SHP77 (cell line): ENCODE measurements around the gene ZDHHC24.
"Not testable (repeated sequence)": the region's sequence is repeated elsewhere in the genome, so short reads cannot be mapped to it uniquely, and the experiment has no call there.

ENCODE experiments used
- DNase-seq, 2 experiments: peaks; one replicate each; lab custom pipeline; 2025; lab: John Stamatoyannopoulos, UW

Gene ZDHHC24

GRCh38 chr11:66545701-66546367 lies at the start of gene ZDHHC24:
Gene ZDHHC24 (minus strand): TSS chr11:66546048. CDS start chr11:66546003, 45 bp downstream.
- peak; percentile 98 for DNase-seq

DNA sequence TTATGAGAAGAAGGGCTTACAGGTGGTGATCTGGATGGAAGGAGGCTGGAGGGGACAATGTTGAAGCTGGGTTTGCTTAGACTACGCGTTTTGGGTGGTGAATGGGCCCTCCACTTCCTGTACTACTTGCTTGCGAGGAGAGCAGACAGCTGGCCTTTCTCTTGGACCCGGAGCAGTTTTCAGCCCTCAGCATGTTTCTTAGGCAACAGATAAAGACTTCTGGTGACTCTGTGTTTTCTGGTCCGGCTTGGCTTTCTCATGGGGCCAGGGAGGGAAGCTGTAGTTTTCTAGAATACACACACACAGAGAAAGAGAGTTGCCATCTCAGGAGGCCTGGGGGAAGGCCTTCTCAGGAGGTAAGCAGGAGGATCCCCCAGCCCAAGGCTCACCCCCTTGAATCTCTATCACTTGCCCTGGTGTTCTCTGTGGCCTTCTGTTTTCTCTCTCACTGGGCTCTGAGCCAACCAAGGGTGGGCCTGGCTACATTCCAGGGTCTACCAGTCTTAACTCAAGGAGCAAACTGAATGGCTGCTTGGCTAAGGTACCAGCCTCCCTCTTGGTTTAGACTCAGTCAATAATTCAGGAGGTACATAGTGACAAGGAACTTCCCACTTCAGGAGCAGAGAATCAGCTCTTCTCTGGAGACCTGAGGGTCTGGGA lies 49.5 kb upstream of the ZDHHC24 start:
- DNase-seq, result no peak

DNA sequence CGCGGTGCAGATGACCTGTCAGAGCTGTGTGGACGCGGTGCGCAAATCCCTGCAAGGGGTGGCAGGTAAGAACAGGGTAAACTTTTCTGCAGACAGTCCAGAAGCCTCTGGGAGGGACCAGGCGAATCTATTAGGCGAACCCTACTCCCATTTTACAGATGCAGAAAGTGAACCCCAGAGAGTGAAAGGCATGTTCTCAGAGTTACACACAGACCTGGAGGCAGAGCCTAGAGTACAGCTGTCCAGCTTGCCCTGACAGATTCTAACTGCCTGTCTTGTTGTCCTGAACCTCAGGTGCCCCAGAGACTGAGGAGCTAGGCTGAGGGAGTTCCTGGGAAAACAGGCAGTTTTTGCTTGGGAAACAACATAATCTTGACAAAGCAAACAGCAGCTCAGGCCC lies 47.8 kb upstream of the ZDHHC24 start:
- DNase-seq, result no peak

- no peak for DNase-seq
These were observed 47.4 kb upstream of the ZDHHC24 start for GRCh38 chr11:66593303-66593635.

- peak; percentile 94 to 97 for DNase-seq
These were observed 46.8 kb upstream of the ZDHHC24 start, which contains the start of the genes CCDC87 and CCS for GRCh38 chr11:66592457-66593302. Gene CCDC87 (minus strand): TSS chr11:66593063. CDS start chr11:66593015, 48 bp downstream. Gene CCS (plus strand): TSS chr11:66593185. CDS start chr11:66593262, 77 bp downstream.

GRCh38 chr11:66591175-66591574 lies 45.3 kb upstream of the ZDHHC24 start:
- DNase-seq, result no peak

GRCh38 chr11:66589996-66590675 lies 44.3 kb upstream of the ZDHHC24 start:
- no peak for DNase-seq

GRCh38 chr11:66589315-66589714 lies 43.5 kb upstream of the ZDHHC24 start:
- DNase-seq, result not testable (repeated sequence)

- DNase-seq, result no peak
These were observed 40.3 kb upstream of the ZDHHC24 start for GRCh38 chr11:66586136-66586535.

DNA sequence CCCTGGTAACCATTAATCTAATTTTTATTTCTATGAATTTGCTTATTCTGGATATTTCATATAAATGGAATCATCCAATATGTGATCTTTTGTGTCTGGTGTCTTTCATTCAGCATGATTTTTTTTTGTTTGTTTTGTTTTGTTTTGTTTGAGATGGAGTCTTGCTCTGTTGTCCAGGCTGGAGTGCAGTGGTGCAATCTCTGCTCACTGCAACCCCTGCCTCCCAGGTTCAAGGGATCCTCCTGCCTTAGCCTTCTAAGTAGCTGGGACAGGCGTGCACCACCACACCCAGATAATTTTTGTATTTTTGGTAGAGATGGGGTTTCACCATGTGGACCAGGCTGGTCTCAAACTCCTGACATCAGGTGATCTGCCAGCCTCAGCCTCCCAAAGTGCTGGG lies 39.6 kb upstream of the ZDHHC24 start:
- not testable (repeated sequence) for DNase-seq

GRCh38 chr11:66582565-66583147 lies 36.8 kb upstream of the ZDHHC24 start:
- not testable (repeated sequence) for DNase-seq

GRCh38 chr11:66581261-66581660 lies 35.4 kb upstream of the ZDHHC24 start:
- no peak for DNase-seq

DNA sequence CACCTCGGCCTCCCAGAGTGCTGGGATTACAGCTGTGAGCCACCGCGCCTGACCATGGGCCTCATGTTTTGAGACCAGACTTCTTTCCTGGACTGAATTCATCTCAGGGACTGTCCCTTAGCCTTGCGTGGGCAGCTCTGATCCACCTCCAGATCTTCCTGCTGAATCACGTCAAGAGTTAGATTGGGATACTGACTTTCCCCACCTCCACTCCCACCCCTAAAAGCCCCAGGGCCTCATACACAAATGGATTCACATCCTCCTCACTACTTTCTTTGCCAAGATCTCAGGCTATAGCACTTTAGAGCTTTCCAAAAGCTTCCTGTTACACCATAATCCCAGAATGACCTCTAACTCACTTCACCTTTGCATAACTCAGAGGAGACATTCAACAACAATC lies 35.0 kb upstream of the ZDHHC24 start:
- no peak for DNase-seq

DNA sequence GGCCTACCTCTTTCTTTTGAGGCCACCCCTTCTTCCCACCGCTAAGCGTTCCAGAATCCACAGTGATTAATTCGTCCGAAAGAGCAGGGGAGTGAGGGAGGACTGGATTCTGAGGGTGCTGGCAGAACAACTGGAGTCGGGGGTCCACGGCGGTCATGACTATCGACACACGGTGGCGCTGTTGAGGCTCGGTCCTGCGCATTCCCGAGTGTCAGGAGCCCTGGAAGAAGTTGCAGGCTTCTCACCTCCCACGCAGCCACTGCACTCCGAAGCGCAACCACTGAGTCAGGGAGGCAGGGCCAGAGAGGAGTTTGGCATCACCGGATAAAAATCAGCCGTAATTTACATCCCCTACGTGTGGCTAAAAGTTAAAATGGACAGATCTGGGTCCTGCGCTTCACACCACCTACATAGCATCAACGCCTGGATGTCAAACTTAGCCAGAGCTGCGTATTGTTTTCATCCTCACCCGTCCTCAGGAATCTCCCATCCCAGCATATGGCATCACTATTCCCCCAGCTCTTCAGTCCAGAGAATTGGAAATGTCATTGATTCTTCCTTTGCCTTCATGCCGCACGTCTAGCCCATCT lies 33.3 kb upstream of the ZDHHC24 start:
- peak; percentile 58 to 65 for DNase-seq

DNA sequence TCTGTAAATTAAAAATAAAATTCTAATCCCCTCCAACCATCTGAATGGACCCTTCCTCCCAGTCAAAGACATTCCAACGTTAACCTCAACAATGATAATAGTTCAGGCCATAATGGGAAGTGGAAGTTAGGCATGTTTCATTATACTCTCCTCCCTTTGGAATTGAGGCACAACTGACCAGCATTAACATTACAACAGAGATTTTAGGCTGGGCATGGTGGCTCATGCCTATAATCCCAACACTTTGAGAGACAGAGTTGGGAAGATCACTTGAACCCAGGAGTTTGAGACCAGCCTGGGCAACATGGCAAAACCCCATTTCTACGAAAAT lies 25.0 kb upstream of the ZDHHC24 start:
- DNase-seq, result no peak

GRCh38 chr11:66570079-66570849 lies 24.4 kb upstream of the ZDHHC24 start:
- no peak for DNase-seq

DNA sequence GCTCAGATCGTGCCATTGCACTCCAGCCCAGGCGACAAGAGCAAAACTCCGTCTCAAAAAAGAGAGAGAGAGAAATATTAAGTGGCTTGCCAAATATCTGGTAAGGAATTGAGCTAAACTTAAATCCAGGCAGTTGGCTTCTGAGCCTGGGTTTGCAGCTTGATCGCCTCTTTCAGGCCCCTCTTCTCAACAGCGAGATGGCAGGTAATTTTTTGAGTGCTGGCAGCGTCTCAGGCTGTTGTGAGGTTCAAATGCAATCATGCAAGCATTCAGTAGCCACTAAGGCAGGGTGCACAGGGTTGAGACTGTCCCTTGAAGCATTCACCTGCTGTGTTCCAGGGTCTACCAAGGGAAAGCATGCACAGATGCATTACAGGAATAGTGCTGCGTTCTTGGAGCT lies 23.2 kb upstream of the ZDHHC24 start:
- DNase-seq, result no peak

GRCh38 chr11:66568124-66568916 lies 22.5 kb upstream of the ZDHHC24 start, which contains the start of gene CTSF:
Gene CTSF (minus strand): TSS chr11:66568606. CDS start chr11:66568486, 120 bp downstream.
- DNase-seq, result peak; percentile 75 to 92

DNA sequence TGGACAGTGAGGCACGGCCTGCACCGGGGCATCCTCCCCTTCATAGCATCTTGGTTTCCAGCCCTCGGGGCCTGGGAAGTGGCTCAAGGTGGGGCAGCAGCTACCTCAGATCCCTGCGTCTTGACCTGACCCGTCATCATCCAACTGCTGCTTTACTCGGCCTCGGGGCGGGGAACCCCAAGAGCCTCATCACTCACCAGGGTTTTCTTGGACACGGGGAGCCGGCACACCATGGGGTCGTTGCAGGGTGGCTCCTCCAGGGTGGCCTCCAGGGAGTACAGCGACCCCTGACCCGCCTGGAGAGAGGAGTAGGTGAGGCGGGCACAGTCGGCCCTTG lies 21.9 kb upstream of the ZDHHC24 start:
- no peak for DNase-seq

DNA sequence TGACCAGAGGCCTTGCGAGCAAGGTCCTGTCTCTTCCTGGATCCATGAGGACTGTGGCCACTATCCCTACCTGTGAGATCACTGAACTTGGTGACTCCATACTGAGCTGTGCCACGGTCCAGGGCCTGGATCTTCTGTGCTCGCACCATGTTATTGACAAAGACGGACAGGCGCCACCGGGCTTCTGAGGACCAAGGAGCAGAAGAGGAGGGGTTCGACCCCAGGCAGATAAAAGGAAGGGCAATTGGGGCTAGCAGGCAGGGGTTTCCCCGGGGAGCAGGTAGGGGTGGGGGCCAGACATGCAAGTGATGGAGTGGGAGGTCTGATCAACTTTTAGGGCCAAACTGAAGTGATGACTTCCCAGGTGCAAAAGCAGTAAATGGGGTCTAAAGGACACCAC lies 20.4 kb upstream of the ZDHHC24 start:
- no peak for DNase-seq
